ENCODE data around the gene LRRC4C.
A peak's percentile ranks its signal among the peaks of the same experiment; 100 is the strongest.

The LRRC4C gene

GRCh38 chr11:41145420-41145819 lies 314.0 kb downstream of the LRRC4C start:
- no peaks in the 10 kb centered on the region for H3K36me3 ChIP-seq (ENCODE audit: control insufficient read depth, insufficient read depth, low read length)
- no CpG with 5 or more reads among the region's 5 CpGs for WGBS (ENCODE audit: insufficient coverage, insufficient read length)

GRCh38 chr11:41134971-41135370 lies 324.5 kb downstream of the LRRC4C start:
- DNase-seq (ENCODE audit: low read depth, low spot score) = no peak
- WGBS (ENCODE audit: insufficient coverage, insufficient read length) = no CpG with 5 or more reads among the region's 1 CpG
- no peaks in the 10 kb centered on the region for H3K9me3 ChIP-seq (ENCODE audit: control insufficient read depth, insufficient read depth, low read length)

More at GRCh38 chr11:41145420-41145819, 314.0 kb downstream of the LRRC4C start:
- no peaks in the 10 kb centered on the region for H3K4me1 ChIP-seq (ENCODE audit: control insufficient read depth, insufficient read depth, low read length)
- no peak overlapping the region for H3K27ac ChIP-seq (ENCODE audit: low read length)
- no peak overlapping the region for H3K4me3 ChIP-seq (ENCODE audit: low read length)
- DNase-seq (ENCODE audit: low read depth, low spot score) = no peak
- H3K9me3 ChIP-seq (ENCODE audit: control insufficient read depth, insufficient read depth, low read length) = no peaks in the 10 kb centered on the region
- no peaks in the 10 kb centered on the region for H3K27me3 ChIP-seq (ENCODE audit: control insufficient read depth, insufficient read depth, low read length)

DNA sequence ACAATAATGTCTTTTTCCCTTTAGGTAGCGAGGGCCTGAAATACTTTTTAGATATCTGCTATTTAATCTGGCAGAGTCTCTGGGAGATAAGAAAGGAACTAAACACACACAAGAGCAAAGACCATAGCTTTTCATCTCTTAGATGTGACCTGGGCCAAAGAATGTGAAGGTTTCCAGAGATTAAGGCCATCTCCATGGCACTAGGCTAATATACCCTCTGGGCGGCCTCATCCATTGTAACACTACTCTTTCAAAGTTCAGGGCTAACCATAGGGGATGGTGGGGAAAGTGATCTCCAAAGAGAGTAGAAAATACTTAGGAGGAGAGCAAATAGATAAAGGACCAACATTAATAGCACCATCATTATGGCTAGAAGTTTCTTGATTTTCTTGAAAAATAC lies 326.4 kb downstream of the LRRC4C start:
- no CpG with 5 or more reads among the region's 2 CpGs for WGBS (ENCODE audit: insufficient coverage, insufficient read length)
- Histone ChIP-seq H3K4me3 (ENCODE audit: low read length) (no peak overlapping the region), H3K27ac (ENCODE audit: low read length) (no peak overlapping the region), H3K4me1 (ENCODE audit: control insufficient read depth, insufficient read depth, low read length) (no peaks in the 10 kb centered on the region), H3K36me3 (ENCODE audit: control insufficient read depth, insufficient read depth, low read length) (no peaks in the 10 kb centered on the region), H3K27me3 (ENCODE audit: control insufficient read depth, insufficient read depth, low read length) (no peaks in the 10 kb centered on the region), H3K9me3 (ENCODE audit: control insufficient read depth, insufficient read depth, low read length) (no peaks in the 10 kb centered on the region)
- DNase-seq (ENCODE audit: low read depth, low spot score) = no peak

More at GRCh38 chr11:41134971-41135370, 324.5 kb downstream of the LRRC4C start:
- H3K27ac ChIP-seq (ENCODE audit: low read length) = no peak overlapping the region
- no peak overlapping the region for H3K4me3 ChIP-seq (ENCODE audit: low read length)
- no peaks in the 10 kb centered on the region for H3K27me3 ChIP-seq (ENCODE audit: control insufficient read depth, insufficient read depth, low read length)
- no peaks in the 10 kb centered on the region for H3K4me1 ChIP-seq (ENCODE audit: control insufficient read depth, insufficient read depth, low read length)
- no peaks in the 10 kb centered on the region for H3K36me3 ChIP-seq (ENCODE audit: control insufficient read depth, insufficient read depth, low read length)

- no peak overlapping the region for H3K27ac ChIP-seq (ENCODE audit: low read length)
- H3K4me1 ChIP-seq (ENCODE audit: control insufficient read depth, insufficient read depth, low read length) = peaks cover 3% of the 10 kb centered on the region; the same call in 1 of the 2 replicates
- no peak overlapping the region for H3K4me3 ChIP-seq (ENCODE audit: low read length)
- no peaks in the 10 kb centered on the region for H3K36me3 ChIP-seq (ENCODE audit: control insufficient read depth, insufficient read depth, low read length)
- no peaks in the 10 kb centered on the region for H3K27me3 ChIP-seq (ENCODE audit: control insufficient read depth, insufficient read depth, low read length)
- DNase-seq (ENCODE audit: low read depth, low spot score) = no peak
- H3K9me3 ChIP-seq (ENCODE audit: control insufficient read depth, insufficient read depth, low read length) = no peaks in the 10 kb centered on the region
These were observed 337.9 kb downstream of the LRRC4C start for GRCh38 chr11:41121600-41121999.

DNA sequence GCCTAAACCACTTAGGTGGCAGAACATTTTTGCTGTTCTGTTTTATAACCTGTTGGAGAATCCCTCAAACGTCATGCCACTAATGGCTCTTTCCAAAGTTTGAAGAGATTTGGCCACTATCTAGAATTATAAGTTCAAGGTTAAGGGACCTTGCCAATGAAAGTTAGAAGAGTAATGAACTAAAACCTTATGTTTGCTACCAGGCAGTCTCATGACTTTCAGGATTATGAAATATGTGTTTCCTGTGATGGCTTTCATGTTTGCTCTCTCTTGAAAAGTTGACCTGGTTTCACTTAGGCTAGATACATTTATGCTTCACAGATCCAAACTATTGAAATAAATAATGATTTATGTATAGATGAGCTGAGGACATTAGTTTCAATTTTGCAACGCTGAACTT lies 340.0 kb downstream of the LRRC4C start:
- no peak for DNase-seq (ENCODE audit: low read depth, low spot score)
- Histone ChIP-seq H3K27me3 (ENCODE audit: control insufficient read depth, insufficient read depth, low read length) (no peaks in the 10 kb centered on the region), H3K4me1 (ENCODE audit: control insufficient read depth, insufficient read depth, low read length) (peaks cover 3% of the 10 kb centered on the region; the same call in 1 of the 2 replicates), H3K9me3 (ENCODE audit: control insufficient read depth, insufficient read depth, low read length) (no peaks in the 10 kb centered on the region), H3K36me3 (ENCODE audit: control insufficient read depth, insufficient read depth, low read length) (no peaks in the 10 kb centered on the region), H3K4me3 (ENCODE audit: low read length) (no peak overlapping the region), H3K27ac (ENCODE audit: low read length) (no peak overlapping the region)
- WGBS (ENCODE audit: insufficient coverage, insufficient read length) = no CpG with 5 or more reads among the region's 2 CpGs

- no peak overlapping the region for H3K4me3 ChIP-seq (ENCODE audit: low read length)
- no peaks in the 10 kb centered on the region for H3K27me3 ChIP-seq (ENCODE audit: control insufficient read depth, insufficient read depth, low read length)
- peaks cover 3% of the 10 kb centered on the region; the same call in 1 of the 2 replicates for H3K4me1 ChIP-seq (ENCODE audit: control insufficient read depth, insufficient read depth, low read length)
- H3K36me3 ChIP-seq (ENCODE audit: control insufficient read depth, insufficient read depth, low read length) = no peaks in the 10 kb centered on the region
- H3K9me3 ChIP-seq (ENCODE audit: control insufficient read depth, insufficient read depth, low read length) = no peaks in the 10 kb centered on the region
- no peak for DNase-seq (ENCODE audit: low read depth, low spot score)
- H3K27ac ChIP-seq (ENCODE audit: low read length) = no peak overlapping the region
- no CpG with 5 or more reads among the region's 2 CpGs for WGBS (ENCODE audit: insufficient coverage, insufficient read length)
These were observed 340.9 kb downstream of the LRRC4C start for GRCh38 chr11:41118521-41118920.

GRCh38 chr11:41116970-41117369 lies 342.5 kb downstream of the LRRC4C start:
- WGBS (ENCODE audit: insufficient coverage, insufficient read length) = no CpG with 5 or more reads among the region's 3 CpGs
- DNase-seq (ENCODE audit: low read depth, low spot score) = peak; percentile 31
- no peaks in the 10 kb centered on the region for H3K36me3 ChIP-seq (ENCODE audit: control insufficient read depth, insufficient read depth, low read length)
- H3K4me1 ChIP-seq (ENCODE audit: control insufficient read depth, insufficient read depth, low read length) = peaks cover 3% of the 10 kb centered on the region; the same call in 1 of the 2 replicates
- no peak overlapping the region for H3K4me3 ChIP-seq (ENCODE audit: low read length)
- no peak overlapping the region for H3K27ac ChIP-seq (ENCODE audit: low read length)
- H3K27me3 ChIP-seq (ENCODE audit: control insufficient read depth, insufficient read depth, low read length) = no peaks in the 10 kb centered on the region
- no peaks in the 10 kb centered on the region for H3K9me3 ChIP-seq (ENCODE audit: control insufficient read depth, insufficient read depth, low read length)

DNA sequence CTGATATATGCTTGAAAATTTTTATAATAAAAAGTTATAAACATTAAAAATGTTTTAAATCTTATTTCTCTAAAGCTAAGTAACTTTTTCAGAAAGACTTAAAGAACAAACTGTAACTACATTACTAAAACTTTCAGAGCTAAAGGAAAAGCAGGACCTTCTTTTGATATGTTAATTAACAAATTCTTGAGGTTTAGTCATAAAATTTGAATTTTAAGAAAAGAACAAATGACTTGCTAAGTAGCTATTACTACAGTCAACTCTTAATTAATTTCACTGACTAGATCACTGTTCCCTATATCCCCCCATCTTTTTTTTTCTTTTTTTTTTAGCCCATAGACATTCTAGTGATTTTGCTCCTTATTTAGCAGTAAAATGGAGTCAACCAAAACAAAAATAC lies 344.4 kb downstream of the LRRC4C start:
- Histone ChIP-seq H3K4me3 (ENCODE audit: low read length) (no peak overlapping the region), H3K27me3 (ENCODE audit: control insufficient read depth, insufficient read depth, low read length) (no peaks in the 10 kb centered on the region), H3K27ac (ENCODE audit: low read length) (no peak overlapping the region), H3K36me3 (ENCODE audit: control insufficient read depth, insufficient read depth, low read length) (no peaks in the 10 kb centered on the region), H3K4me1 (ENCODE audit: control insufficient read depth, insufficient read depth, low read length) (peaks cover 3% of the 10 kb centered on the region; the same call in 1 of the 2 replicates), H3K9me3 (ENCODE audit: control insufficient read depth, insufficient read depth, low read length) (no peaks in the 10 kb centered on the region)
- no peak for DNase-seq (ENCODE audit: low read depth, low spot score)

GRCh38 chr11:41113160-41113559 lies 346.3 kb downstream of the LRRC4C start:
- Histone ChIP-seq H3K27me3 (ENCODE audit: control insufficient read depth, insufficient read depth, low read length) (no peaks in the 10 kb centered on the region), H3K9me3 (ENCODE audit: control insufficient read depth, insufficient read depth, low read length) (no peaks in the 10 kb centered on the region), H3K4me3 (ENCODE audit: low read length) (no peak overlapping the region), H3K27ac (ENCODE audit: low read length) (no peak overlapping the region), H3K4me1 (ENCODE audit: control insufficient read depth, insufficient read depth, low read length) (peaks cover 3% of the 10 kb centered on the region; the same call in 1 of the 2 replicates), H3K36me3 (ENCODE audit: control insufficient read depth, insufficient read depth, low read length) (no peaks in the 10 kb centered on the region)
- DNase-seq (ENCODE audit: low read depth, low spot score) = no peak
- no CpG with 5 or more reads among the region's 2 CpGs for WGBS (ENCODE audit: insufficient coverage, insufficient read length)

DNA sequence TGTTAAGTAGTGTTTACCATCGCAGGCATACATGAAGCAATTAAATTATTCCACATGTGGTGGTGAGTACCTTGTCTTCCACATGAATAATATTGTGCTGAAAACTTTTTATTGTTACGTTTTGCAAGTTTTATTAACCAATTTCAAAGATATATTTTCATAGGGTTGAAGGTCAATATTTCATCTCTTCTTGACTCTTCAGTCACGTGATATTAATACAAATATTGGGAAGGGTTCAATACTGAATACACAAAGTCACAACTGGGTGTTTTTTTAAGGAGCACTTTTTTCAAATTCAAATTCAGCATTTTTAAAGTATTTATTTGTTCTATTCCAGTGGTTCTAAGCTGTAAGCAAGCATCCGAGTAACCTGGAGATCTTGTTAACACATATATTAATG lies 348.9 kb downstream of the LRRC4C start:
- no peak overlapping the region for H3K27ac ChIP-seq (ENCODE audit: low read length)
- no peaks in the 10 kb centered on the region; the same call in 1 of the 2 replicates for H3K4me1 ChIP-seq (ENCODE audit: control insufficient read depth, insufficient read depth, low read length)
- no peak overlapping the region for H3K4me3 ChIP-seq (ENCODE audit: low read length)
- H3K36me3 ChIP-seq (ENCODE audit: control insufficient read depth, insufficient read depth, low read length) = no peaks in the 10 kb centered on the region
- no peaks in the 10 kb centered on the region for H3K9me3 ChIP-seq (ENCODE audit: control insufficient read depth, insufficient read depth, low read length)
- no peaks in the 10 kb centered on the region for H3K27me3 ChIP-seq (ENCODE audit: control insufficient read depth, insufficient read depth, low read length)
- DNase-seq (ENCODE audit: low read depth, low spot score) = no peak
- no CpG with 5 or more reads among the region's 4 CpGs for WGBS (ENCODE audit: insufficient coverage, insufficient read length)

DNA sequence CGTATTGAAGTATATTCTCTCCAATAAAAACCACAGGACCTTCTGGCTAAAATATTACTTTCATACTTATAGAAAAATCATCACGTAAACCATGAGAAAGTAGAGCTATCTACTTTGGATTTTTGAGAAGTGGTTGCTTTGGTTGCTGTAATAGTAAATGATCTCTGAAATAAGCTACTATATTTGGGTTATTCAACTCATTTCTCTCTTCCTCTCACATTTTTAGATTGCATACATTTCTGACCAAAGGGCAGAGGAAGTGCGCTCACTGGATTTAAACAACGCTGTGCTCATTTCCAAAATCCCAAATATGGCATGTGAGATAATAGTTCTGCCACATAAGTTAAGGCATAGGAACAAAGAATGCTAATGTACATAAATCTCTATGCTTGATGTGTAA lies 357.0 kb downstream of the LRRC4C start:
- no peaks in the 10 kb centered on the region for H3K4me1 ChIP-seq (ENCODE audit: control insufficient read depth, insufficient read depth, low read length)
- no peak overlapping the region for H3K4me3 ChIP-seq (ENCODE audit: low read length)
- WGBS (ENCODE audit: insufficient coverage, insufficient read length) = no CpG with 5 or more reads among the region's 4 CpGs
- no peak for DNase-seq (ENCODE audit: low read depth, low spot score)
- no peaks in the 10 kb centered on the region for H3K36me3 ChIP-seq (ENCODE audit: control insufficient read depth, insufficient read depth, low read length)
- no peak overlapping the region for H3K27ac ChIP-seq (ENCODE audit: low read length)
- H3K9me3 ChIP-seq (ENCODE audit: control insufficient read depth, insufficient read depth, low read length) = no peaks in the 10 kb centered on the region
- no peaks in the 10 kb centered on the region for H3K27me3 ChIP-seq (ENCODE audit: control insufficient read depth, insufficient read depth, low read length)

Measured in iPS DF 6.9 (cell line).